Gastrocnemius medialis (tissue), 4 donors: ENCODE results near the gene CUL1. TPM values are rescaled to one million over a fixed set of nuclear protein-coding genes. Genes with fewer than 3 reads are reported as not detected.
"Not testable (repeated sequence)": the region's sequence is repeated elsewhere in the genome, so short reads cannot be mapped to it uniquely, and the experiment has no call there.

Experiments used
- ATAC-seq, 2 donors: fragments of 150-250 bp; one replicate each; pipeline ENCODE4 v1.9.1; 2016
- DNase-seq, 2 donors: peaks; one replicate each; pipeline ENCODE4 v3.0.0-alpha.2; 2019
- H3K27ac ChIP-seq, 4 donors: fragments of 200-600 bp; sonication (generic); 1 replicate in 1 of 4; 2 replicates in 3 of 4; pipeline ENCODE4 v1.5.1; 2016 to 2018; ENCODE audit warnings: mild to moderate bottlenecking in 2 of 4, moderate library complexity in 1 of 4
- H3K27me3 ChIP-seq, 3 donors: fragments of 200-600 bp; sonication (generic) in 2 of 3; 1 replicate in 1 of 3; 2 replicates in 2 of 3; pipeline versions ENCODE4 v1.5.1 to v1.6.0; 2016 to 2019; ENCODE audit warnings: mild to moderate bottlenecking in 1 of 3, moderate library complexity in 1 of 3
- H3K36me3 ChIP-seq, 2 donors: fragments of 200-600 bp; sonication (generic) in 1 of 2; one replicate each; pipeline ENCODE4 v1.5.1; 2017 to 2018
- H3K4me1 ChIP-seq, 2 donors: fragments of 200-600 bp; sonication (generic) in 1 of 2; one replicate each; pipeline ENCODE4 v1.5.1; 2016 to 2017; ENCODE audit warnings: mild to moderate bottlenecking in 2 of 2
- H3K4me3 ChIP-seq, 4 donors: fragments of 200-600 bp; sonication (generic) in 3 of 4; 1 replicate in 1 of 4; 2 replicates in 3 of 4; pipeline ENCODE4 v1.5.1; 2016 to 2019; ENCODE audit warnings: mild to moderate bottlenecking in 2 of 4
- H3K9me3 ChIP-seq, 3 donors: fragments of 200-600 bp; sonication (generic) in 2 of 3; 1 replicate in 1 of 3; 2 replicates in 2 of 3; pipeline ENCODE4 v1.5.1; 2016 to 2019
- CTCF ChIP-seq, 5 experiments: fragments of 450-650 bp in 3 of 5; fragments of 200-600 bp in 2 of 5; sonication (generic) in 2 of 5; IDR thresholded peaks in 4 of 5; conservative IDR thresholded peaks in 1 of 5; 1 replicate in 4 of 5; 2 replicates in 1 of 5; pipeline ENCODE4 v1.5.1; 2016 to 2019; ENCODE audit warnings: antibody characterized with exemption in 5 of 5, mild to moderate bottlenecking in 3 of 5, moderate library complexity in 3 of 5
- POLR2A ChIP-seq, 2 donors: fragments of 450-650 bp; IDR thresholded peaks; one replicate each; pipeline ENCODE4 v1.6.1; 2017; ENCODE audit warnings: antibody characterized with exemption in 2 of 2, mild to moderate bottlenecking in 2 of 2, moderate library complexity in 2 of 2
- in situ Hi-C, 4 donors: fragments of 200-750 bp; cut with MboI; loops; one replicate each; pipeline versions ENCODE4 v1.15.0 to v1.8.0; 2017; ENCODE audit warnings: low sequenced_read_pairs in 4 of 4
- intact Hi-C: fragments of 100-400 bp; cut with DNase I; formaldehyde crosslinking; loops from one replicate; pipeline ENCODE4 v1.15.1; 2023; ENCODE audit warnings: low total_unique reads
- total RNA-seq, 4 donors: library from RNA; depleted of rRNA; stranded (reverse); fragments of >200 nt; gene quantifications; one replicate each; pipeline versions ENCODE4 v1.1.0 to v1.2.3, GENCODE V29; 2016

CUL1 gene
- total RNA-seq, 4 donors from 2014 or later = 78.7 to 101 (median 84.6) TPM

- H3K4me3 ChIP-seq = no peak overlapping the region
- H3K27ac ChIP-seq = no peak overlapping the region
- DNase-seq (no peak), ATAC-seq (no peak)
- peaks cover 81 to 84% of the 10 kb centered on the region in 2 donors for H3K4me1 ChIP-seq
- intact Hi-C loops = no loop called here
- H3K36me3 ChIP-seq = no peaks in the 10 kb centered on the region
- no peaks in the 10 kb centered on the region for H3K27me3 ChIP-seq
- in situ Hi-C loops = loop anchor here in 2 of 4 donors (25.0 kb wide), 1 partner anchor 257 kb away; no protein-coding TSS in a partner anchor
- TF ChIP-seq CTCF (IDR thresholded peaks at IDR 0.05 in 4 of 5, conservative IDR thresholded peaks at IDR 0.05 in 1 of 5) (no peak), POLR2A (IDR thresholded peaks at IDR 0.05) (no peak)
- H3K9me3 ChIP-seq = no peaks in the 10 kb centered on the region
Observed at GRCh38 chr7:148704970-148705369, 6.3 kb downstream of the CUL1 start.

- intact Hi-C loops = no loop called here
- Histone ChIP-seq H3K27ac (no peak overlapping the region), H3K9me3 (no peaks in the 10 kb centered on the region), H3K4me1 (peaks cover 71 to 75% of the 10 kb centered on the region in 2 donors), H3K27me3 (no peaks in the 10 kb centered on the region), H3K36me3 (no peaks in the 10 kb centered on the region), H3K4me3 (no peak overlapping the region)
- ATAC-seq = no peak
- TF ChIP-seq CTCF (IDR thresholded peaks at IDR 0.05 in 4 of 5, conservative IDR thresholded peaks at IDR 0.05 in 1 of 5) = no peak
- no peak for TF ChIP-seq POLR2A (IDR thresholded peaks at IDR 0.05)
- in situ Hi-C loops = loop anchor here in 2 of 4 donors (25.0 kb wide), 1 partner anchor 256 kb away; no protein-coding TSS in a partner anchor
- DNase-seq = no peak
Observed at GRCh38 chr7:148706368-148706767, 7.7 kb downstream of the CUL1 start.

GRCh38 chr7:148708026-148708885, 9.6 kb downstream of the CUL1 start:
- in situ Hi-C loops = loop anchor here in 2 of 4 donors (25.0 kb wide), 1 partner anchor 254 kb away; no protein-coding TSS in a partner anchor
- no peak for TF ChIP-seq CTCF (IDR thresholded peaks at IDR 0.05 in 4 of 5, conservative IDR thresholded peaks at IDR 0.05 in 1 of 5)
- no peak for TF ChIP-seq POLR2A (IDR thresholded peaks at IDR 0.05)
- no peak for ATAC-seq

GRCh38 chr7:148709014-148709413, 10.3 kb downstream of the CUL1 start:
- no peak overlapping the region for H3K4me3 ChIP-seq
- no peaks in the 10 kb centered on the region for H3K9me3 ChIP-seq
- H3K27ac ChIP-seq = no peak overlapping the region
- no peak for ATAC-seq
- H3K27me3 ChIP-seq = no peaks in the 10 kb centered on the region
- H3K36me3 ChIP-seq = no peaks in the 10 kb centered on the region
- in situ Hi-C loops = loop anchor here in 2 of 4 donors (25.0 kb wide), 1 partner anchor 253 kb away; no protein-coding TSS in a partner anchor
- intact Hi-C loops = no loop called here
- no peak for DNase-seq
- H3K4me1 ChIP-seq = peaks cover 67 to 69% of the 10 kb centered on the region in 2 donors
- no peak for TF ChIP-seq POLR2A (IDR thresholded peaks at IDR 0.05)
- TF ChIP-seq CTCF (IDR thresholded peaks at IDR 0.05 in 4 of 5, conservative IDR thresholded peaks at IDR 0.05 in 1 of 5) = no peak

More at GRCh38 chr7:148708026-148708885, 9.6 kb downstream of the CUL1 start:
- no peaks in the 10 kb centered on the region for H3K27me3 ChIP-seq
- no peaks in the 10 kb centered on the region for H3K36me3 ChIP-seq
- no peak overlapping the region for H3K4me3 ChIP-seq
- no peak for DNase-seq
- peaks cover 71 to 74% of the 10 kb centered on the region in 2 donors for H3K4me1 ChIP-seq
- no peaks in the 10 kb centered on the region for H3K9me3 ChIP-seq
- H3K27ac ChIP-seq = no peak overlapping the region
- intact Hi-C loops = no loop called here

- intact Hi-C loops, H3K4me3 ChIP-seq, H3K27me3 ChIP-seq, H3K27ac ChIP-seq, DNase-seq, H3K9me3 ChIP-seq, H3K36me3 ChIP-seq, ATAC-seq: not testable (repeated sequence)
- peaks cover 64 to 69% of the 10 kb centered on the region in 2 donors for H3K4me1 ChIP-seq
- in situ Hi-C loops = loop anchor here in 2 of 4 donors (25.0 kb wide), 1 partner anchor 252 kb away; no protein-coding TSS in a partner anchor
Observed at GRCh38 chr7:148710426-148710825, 11.7 kb downstream of the CUL1 start.
